ENCODE measurements around the gene SELPLG. TPM values are rescaled to one million over a fixed set of nuclear protein-coding genes. Genes with fewer than 3 reads are reported as not detected.

Gene SELPLG
- total RNA-seq, 4 donors from 2014 or later: 2.5 to 10.1 (median 5.6) TPM

DNA sequence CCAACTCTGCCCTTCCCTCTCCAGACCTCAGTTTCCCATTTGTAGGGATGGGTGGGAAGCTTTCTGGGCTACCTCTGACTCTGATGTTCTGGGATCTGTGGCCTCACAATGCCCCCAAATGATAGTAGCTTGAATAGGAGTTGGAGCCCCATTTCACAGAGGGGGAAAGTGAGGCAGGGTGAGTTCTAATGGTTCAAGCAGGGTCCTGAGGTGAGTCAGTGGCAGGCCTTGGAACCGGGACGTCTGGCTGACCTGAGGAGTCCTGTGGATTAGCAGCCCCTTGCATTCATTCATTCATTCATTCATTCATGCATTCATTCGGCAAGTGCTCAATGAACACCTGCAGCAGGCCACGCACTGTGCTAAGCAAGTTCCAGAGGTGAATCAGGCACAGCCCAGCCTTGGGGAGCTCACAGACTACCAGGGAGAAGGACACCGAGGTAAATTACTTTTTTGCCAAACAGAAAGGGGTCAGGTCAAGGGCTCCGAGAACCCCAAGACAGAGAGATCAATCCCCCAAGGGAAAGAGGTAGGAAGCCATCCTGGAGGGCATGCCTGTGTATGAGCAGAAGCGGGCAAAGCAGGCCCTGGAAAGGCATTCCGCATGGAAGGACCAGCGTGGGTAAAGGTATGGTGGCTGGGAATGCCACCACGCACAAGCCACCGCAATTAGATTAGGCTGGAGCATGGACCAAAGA is 35.0 kb downstream of the SELPLG start:
- intact Hi-C loops (cut with DNase I): no loop called here
- no peak for DNase-seq
- no peak for TF ChIP-seq POLR2A (IDR thresholded peaks at IDR 0.05)
- TF ChIP-seq, protein P1, sequence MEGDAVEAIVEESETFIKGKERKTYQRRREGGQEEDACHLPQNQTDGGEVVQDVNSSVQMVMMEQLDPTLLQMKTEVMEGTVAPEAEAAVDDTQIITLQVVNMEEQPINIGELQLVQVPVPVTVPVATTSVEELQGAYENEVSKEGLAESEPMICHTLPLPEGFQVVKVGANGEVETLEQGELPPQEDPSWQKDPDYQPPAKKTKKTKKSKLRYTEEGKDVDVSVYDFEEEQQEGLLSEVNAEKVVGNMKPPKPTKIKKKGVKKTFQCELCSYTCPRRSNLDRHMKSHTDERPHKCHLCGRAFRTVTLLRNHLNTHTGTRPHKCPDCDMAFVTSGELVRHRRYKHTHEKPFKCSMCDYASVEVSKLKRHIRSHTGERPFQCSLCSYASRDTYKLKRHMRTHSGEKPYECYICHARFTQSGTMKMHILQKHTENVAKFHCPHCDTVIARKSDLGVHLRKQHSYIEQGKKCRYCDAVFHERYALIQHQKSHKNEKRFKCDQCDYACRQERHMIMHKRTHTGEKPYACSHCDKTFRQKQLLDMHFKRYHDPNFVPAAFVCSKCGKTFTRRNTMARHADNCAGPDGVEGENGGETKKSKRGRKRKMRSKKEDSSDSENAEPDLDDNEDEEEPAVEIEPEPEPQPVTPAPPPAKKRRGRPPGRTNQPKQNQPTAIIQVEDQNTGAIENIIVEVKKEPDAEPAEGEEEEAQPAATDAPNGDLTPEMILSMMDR (IDR thresholded peaks at IDR 0.05): no peak
- peaks cover 0 to 5% (median 0%) of the 10 kb centered on the region in 3 donors for H3K4me1 ChIP-seq
- no peaks in the 10 kb centered on the region for H3K27me3 ChIP-seq
- WGBS, 2 donors: 89 to 95% methylated on average over 10 to 11 of the region's 11 CpGs
- peak overlapping the region in 3 of 4 donors; percentile 3 to 58 (median 42) for H3K27ac ChIP-seq
- H3K4me3 ChIP-seq: no peak overlapping the region
- H3K36me3 ChIP-seq: no peaks in the 10 kb centered on the region
- no peaks in the 10 kb centered on the region for H3K9me3 ChIP-seq

DNA sequence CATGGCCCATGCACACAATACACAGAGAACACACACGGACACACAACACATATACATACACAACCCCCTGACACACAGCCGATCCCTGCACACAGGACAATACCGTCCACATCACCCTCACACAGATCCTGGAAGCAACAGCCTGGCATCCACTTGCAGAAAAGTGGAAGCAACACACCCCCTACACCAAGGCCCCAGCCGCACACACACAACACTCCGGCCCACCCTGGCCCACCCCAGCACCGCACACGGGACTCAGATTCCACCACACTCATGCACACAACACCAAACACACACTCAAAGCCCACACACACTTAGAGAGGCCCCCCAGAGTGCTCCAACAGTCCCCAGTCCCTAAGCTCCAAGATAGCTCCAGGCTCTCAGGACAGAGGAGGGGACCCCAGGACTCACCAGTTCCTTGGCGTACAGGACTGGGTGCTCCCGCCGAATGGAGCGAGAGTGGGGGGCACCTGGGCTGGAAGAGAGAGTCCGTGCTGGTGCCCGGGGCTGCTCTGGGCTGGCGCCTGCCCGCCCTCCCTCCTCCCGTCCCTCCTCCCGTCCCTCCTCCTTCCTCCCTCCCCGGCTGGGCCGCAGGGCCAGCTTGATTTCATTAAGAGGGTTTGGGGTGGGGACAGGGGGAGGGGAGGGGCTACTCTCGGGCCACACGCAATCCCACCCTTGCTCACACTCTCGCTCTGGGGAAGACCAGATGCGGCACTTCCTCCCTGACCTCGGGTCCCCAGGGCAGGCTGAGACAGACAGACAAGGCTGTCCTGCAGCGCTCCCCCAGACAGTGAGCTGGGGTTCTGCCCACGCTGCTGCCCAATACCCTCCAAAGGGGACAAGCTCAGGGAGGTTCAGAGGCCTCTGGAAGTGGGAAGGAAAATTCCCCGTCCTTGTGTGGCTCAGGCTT is 35.9 kb downstream of the SELPLG start, which contains the start of gene TMEM119:
TMEM119 (minus strand) TSS at position 526 of the 913 bp plus-strand sequence. CDS start 5,701 bp downstream, outside the sequence.
- TF ChIP-seq, protein P1 (IDR thresholded peaks at IDR 0.05): no peak
- no peak for TF ChIP-seq POLR2A (IDR thresholded peaks at IDR 0.05)

DNA sequence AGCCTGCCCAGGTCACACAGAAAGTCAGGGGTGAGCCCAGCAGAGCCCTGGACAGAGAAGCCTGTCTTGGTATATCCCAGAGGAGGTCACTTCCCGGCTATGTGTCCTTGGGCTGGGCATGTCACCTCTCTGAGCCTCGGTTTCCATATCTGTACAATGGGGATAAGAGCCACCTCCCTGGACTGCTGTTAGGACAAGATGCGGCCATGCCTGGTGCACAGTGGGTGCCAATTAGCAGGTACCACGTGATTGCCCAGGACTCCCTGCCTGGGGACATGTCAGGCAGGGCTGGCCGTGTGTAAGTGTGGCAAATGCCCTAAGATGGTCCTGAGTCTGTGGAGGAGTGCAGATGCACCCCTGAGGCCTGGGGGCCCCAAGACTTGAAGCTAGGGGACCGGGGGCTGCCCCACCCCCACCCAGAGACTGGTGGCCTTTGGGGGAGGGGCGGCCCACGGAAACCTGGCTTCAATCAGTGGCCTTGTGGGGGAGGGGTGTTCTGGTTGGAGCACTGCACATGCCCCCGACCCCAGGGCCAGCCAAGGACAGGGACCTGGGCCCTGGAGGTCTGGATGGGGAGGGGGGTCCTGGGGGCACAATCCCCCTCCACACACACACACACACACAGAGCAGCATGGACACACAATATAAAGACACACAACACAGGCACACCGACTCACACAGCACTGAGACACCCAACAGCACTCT is 36.7 kb downstream of the SELPLG start:
- DNase-seq: no peak
- Histone ChIP-seq H3K36me3 (no peaks in the 10 kb centered on the region), H3K9me3 (no peaks in the 10 kb centered on the region), H3K27ac (peak overlapping the region in 1 of 4 donors; percentile 39), H3K4me1 (peaks cover 0 to 5% (median 0%) of the 10 kb centered on the region in 3 donors), H3K27me3 (no peaks in the 10 kb centered on the region), H3K4me3 (peak overlapping the region in 3 of 4 donors; percentile 25 to 55 (median 36))
- WGBS, 2 donors: 60 to 68% methylated on average over 1 to 2 of the region's 10 CpGs
- intact Hi-C loops (cut with DNase I): no loop called here
- TF ChIP-seq POLR2A (IDR thresholded peaks at IDR 0.05): no peak
- TF ChIP-seq, protein P1 (IDR thresholded peaks at IDR 0.05): no peak

More for the DNA sequence above, 35.9 kb downstream of the SELPLG start, which contains the start of gene TMEM119:
- H3K27me3 ChIP-seq: no peaks in the 10 kb centered on the region
- H3K27ac ChIP-seq: peak within 1 kb of the TSS in 3 of 4 donors; percentile 3 to 58 (median 44)
- H3K4me3 ChIP-seq: peak within 1 kb of the TSS in 3 of 4 donors; percentile 25 to 55 (median 36)
- no peaks in the 10 kb centered on the region for H3K9me3 ChIP-seq
- H3K36me3 ChIP-seq: no peaks in the 10 kb centered on the region
- peaks cover 0 to 5% (median 0%) of the 10 kb centered on the region in 3 donors for H3K4me1 ChIP-seq
- 28 to 62% methylated on average over 3 to 14 of the region's 27 CpGs for WGBS, 2 donors
- no peak for DNase-seq
- intact Hi-C loops (cut with DNase I): no loop called here

DNA sequence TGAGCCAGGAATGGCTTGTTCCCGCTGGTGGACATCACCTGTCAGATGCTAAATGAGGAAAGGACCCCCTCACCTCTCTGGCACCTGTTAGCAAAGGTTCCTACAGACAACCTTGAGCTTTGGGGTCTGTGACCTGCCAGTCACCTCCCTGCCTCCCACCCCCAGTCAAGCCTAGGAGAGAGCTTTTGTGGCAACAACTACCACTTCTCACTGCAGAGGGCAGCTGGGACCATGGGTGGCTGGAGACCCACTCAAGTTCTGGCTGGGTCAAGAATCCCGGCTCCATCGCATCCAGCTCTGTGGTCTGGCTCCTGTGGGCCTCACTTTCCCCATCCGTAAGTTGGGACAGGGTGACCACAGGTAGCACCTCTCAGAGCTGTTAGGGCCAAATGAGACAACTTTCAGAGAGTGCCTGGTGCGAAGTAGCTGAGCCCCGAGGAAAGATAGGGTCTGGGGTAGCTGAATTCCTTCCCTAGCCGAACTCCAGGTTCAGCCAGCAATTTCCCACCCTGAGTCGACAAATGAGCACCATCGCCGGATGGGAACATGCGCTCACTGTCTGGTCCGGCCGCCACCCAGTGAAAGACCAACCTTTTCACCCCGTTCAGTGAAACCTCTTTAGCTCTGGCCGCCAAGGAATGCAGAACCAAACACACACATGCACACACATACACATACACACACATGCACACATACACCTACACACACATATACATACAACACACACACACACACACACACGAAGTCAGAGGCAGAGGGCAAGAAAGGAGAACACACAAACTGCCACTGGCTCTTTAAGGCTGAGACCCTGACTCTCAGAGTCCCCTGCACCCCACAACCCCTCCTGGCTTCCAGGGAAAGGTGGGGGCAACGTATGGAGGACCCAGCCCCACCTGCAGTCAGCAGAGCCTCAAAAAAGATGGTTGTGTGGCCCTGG is 37.7 kb downstream of the SELPLG start:
- TF ChIP-seq, protein P1 (IDR thresholded peaks at IDR 0.05): no peak
- no peak for TF ChIP-seq POLR2A (IDR thresholded peaks at IDR 0.05)
- Histone ChIP-seq H3K9me3 (no peaks in the 10 kb centered on the region), H3K27ac (peak overlapping the region in 1 of 4 donors; percentile 39), H3K4me1 (peaks cover 0 to 5% (median 0%) of the 10 kb centered on the region in 3 donors), H3K4me3 (peak overlapping the region in 2 of 4 donors; percentile 36 to 55), H3K27me3 (no peaks in the 10 kb centered on the region), H3K36me3 (no peaks in the 10 kb centered on the region)
- intact Hi-C loops (cut with DNase I): no loop called here
- no peak for DNase-seq
- WGBS, 2 donors: 70 to 71% methylated on average over 13 to 17 of the region's 17 CpGs
